NCI-H2227 (cell line): ENCODE results near the gene AGER.

ENCODE experiments used
- DNase-seq: peaks from one replicate; lab custom pipeline; 2025; ENCODE audit not compliant: unreplicated experiment; lab: John Stamatoyannopoulos, UW

Gene AGER

DNA sequence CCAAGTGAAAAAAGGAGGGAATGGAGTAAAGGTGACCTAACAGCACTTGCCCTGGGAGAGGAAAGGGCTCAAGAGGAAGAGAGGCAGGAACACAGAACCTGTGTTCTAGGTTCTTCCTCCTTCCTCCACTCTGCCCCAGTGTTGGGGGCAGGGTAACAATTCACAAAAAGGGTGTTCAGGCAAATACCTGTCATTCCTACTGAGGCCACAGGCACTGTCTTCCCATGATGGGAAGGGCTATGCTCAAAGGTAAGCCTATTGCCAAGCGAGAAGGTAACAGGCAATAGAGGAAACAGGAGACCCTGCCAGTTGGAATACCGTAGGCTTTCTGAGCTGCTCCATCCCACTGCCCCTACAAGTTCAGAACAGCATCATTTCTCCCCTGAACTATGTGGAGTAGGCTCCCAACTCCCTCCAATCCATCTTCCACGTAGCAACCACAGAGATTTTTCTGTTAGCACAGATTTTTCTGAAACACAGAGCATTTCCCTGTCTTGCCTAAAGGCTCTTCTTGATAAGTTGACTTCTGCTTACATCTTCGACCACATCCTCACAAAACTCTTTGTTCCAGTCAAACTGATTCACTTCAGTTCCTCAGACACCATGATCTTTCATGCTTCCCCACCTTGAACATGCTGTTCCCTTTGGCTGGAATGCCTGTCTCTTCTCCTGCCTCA is 10.9 kb downstream of the AGER start:
- no peak for DNase-seq

DNA sequence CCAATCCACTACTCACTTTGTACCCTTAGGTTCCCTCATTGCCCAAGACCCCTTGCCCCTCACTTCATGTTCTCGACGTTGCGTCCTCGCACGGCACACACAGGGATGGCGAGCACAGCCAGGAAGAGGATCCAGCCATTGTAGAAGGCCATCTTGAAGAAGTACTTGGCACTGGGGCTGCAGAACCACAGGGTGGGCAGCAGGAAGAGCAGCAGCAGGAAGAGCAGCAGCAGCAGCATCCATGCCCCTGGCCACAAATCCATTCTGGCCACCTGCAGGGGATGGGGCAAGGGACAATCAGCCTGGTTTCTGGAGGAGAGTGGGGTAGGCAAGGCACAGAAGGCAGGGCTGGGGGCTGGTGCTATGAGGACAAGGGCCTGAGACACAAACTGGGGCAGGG is 12.8 kb downstream of the AGER start:
- no peak for DNase-seq

DNA sequence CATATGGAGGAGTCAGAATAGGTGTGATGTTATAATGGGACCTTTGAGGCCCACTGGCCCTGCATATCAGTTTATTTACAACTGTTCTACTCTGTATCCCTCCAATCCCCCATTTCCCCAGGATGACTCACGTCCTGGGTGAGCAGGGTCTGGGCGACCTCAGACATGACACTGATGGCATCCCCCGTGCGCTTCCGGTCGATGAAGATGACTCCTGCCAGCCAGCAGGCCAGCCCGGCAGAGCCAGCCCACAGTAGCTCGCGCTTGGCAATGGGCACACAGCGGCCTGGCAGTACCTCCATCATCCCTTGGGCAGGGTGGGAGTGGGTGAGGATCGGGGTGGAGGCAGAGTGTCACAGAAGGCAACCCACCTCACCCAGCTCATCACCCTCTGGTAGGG is 13.8 kb downstream of the AGER start:
- DNase-seq: no peak

DNA sequence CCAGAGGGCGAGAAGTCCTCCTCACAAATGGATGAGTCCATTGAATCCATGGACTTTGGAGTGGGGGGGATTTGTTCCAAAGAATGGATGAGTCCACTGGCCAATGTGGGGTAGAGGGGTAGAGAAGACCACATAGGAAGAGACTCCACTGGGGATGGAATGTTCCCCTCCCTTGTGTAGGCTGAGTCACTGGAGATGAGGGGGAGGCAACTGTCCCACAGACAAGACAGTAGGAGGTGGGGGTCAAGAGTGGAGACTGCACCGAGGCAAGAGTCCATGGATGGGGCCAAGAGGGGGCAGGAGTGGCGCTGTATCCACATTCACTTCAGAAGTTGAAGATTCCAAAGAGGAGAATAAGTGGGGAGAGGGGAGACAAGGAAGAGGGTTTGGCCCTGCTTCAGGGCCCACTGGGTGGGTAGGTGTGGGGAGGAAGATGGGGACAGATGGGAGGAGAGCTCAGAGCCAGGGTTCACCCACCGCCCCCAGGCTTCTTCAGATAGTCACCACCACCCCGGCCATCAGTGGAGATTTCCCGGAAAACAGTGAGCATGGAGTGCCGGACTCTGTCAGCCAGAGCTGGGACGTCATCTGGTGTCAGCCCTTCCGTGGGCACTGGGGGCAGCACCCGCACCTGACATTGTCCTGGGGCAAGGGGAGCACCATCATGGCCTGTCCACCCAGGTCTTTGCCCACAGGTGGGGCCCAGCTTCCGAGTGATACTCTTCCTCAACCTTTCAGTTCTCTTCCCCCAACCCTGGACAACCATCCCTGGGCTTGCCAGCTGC is 15.1 kb downstream of the AGER start:
- no peak for DNase-seq

DNA sequence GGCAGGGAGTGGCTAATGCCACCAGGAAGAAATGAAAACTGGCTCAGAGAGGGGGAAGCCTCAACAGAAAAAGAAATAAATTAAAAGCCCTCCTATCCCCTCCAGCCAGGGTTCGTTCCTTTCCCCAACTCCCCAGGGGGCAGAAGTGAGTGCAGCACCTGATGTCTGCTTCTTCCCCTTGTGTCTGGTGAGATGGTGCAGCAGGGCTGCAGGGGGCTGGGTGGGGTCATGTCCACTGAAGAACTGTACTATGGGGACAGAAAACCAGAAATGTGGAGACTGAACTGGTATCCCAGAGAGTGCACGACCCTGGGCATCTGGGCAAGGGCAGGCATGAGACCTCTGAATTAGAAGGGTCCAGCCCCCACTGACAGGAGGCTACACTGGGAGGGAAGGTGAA is 15.7 kb downstream of the AGER start:
- no peak for DNase-seq

DNA sequence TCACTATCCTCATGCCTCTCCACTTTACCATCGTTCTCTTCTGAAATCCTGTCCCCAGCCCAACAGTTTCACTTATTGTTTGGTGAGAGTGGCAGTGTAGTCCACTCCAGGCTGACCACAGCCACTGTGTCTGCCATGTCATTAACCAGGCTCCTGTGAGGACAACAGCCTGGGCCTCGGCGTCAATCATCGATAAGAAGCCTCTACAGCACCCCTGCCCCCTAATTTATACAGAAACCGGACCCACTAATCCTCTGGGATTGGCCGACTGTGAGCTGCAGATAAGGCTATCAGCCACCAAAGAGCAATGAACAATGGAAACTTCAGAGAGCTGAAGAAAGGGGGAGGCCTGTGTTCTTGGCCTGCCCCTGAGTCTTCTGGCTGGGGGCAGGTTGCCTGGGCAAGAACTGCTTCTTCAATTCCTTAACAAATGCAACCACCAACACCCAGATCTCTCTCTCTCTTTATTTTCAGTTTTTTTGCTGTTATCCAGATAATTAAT is 16.2 kb downstream of the AGER start:
- no peak for DNase-seq

DNA sequence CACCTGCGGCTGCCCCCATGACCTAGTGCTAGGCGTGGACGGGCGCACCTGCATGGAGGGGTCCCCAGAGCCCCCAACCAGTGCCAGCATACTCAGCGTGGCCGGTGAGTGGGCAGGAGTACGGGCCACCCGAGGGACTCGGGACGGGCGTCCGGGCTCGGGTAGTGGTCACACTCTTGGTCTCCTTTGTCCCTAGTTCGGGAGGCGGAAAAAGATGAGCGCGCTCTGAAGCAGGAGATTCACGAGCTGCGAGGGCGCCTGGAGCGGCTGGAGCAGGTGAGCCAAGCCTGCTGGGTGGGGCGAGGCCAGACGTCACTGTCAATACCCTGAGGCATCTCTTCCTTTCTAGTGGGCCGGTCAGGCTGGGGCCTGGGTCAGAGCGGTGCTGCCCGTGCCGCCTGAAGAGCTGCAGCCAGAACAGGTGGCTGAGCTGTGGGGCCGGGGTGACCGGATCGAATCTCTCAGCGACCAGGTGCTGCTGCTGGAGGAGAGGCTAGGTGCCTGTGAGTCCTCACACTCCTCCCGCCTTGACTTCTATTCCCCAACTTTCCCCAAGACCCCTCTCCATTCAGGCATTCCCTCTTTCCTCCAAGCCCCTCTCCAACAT is 16.8 kb downstream of the AGER start:
- no peak for DNase-seq

DNA sequence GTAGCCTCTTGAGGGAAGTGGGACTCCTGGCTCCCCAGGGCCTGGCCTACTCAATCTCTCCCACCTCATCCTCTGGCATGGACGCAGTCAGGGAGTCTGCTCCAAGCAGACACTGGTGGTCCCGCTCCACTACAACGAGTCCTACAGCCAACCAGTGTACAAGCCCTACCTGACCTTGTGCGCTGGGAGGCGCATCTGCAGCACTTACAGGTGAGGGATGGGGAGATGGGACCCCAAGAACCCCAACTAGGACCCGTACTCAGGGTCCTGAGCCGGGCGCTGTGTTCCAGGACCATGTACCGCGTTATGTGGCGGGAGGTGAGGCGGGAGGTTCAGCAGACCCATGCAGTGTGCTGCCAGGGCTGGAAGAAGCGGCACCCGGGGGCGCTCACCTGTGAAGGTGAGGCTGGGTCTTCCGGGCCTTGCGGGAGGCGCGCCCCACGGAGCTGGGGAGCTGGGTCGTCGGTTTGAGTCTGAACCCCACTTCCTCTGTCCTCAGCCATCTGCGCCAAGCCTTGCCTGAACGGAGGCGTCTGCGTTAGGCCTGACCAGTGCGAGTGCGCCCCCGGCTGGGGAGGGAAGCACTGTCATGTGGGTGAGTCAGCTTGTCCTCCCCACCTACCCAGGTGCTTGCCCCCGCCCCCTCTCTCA is 17.5 kb downstream of the AGER start:
- DNase-seq: no peak

DNA sequence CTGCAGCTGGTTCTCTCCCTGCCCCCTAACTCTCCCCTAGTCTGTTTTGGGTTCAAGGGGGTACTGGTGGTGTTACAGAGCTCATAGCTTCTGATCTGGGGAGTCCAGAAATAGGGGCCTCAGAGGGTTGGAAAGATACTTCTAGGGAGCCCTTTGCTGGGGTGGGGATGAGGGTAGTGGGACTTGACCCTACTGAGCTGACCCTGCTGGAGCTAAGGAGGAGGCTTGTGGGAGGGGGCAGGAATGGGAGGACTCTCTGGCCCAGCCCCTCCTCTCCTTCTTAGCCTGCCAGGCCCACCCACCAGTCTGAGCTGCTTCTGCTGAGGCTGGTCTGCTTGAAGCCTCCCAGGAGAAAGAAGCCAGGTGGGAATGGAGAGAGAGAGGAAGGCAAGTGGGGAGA is 19.8 kb downstream of the AGER start, which contains the start of gene EGFL8:
Gene EGFL8, plus strand, starts transcription at position 301 of the 400 bp plus-strand sequence. CDS start 1,571 bp downstream, outside the sequence.
- DNase-seq: no peak

DNA sequence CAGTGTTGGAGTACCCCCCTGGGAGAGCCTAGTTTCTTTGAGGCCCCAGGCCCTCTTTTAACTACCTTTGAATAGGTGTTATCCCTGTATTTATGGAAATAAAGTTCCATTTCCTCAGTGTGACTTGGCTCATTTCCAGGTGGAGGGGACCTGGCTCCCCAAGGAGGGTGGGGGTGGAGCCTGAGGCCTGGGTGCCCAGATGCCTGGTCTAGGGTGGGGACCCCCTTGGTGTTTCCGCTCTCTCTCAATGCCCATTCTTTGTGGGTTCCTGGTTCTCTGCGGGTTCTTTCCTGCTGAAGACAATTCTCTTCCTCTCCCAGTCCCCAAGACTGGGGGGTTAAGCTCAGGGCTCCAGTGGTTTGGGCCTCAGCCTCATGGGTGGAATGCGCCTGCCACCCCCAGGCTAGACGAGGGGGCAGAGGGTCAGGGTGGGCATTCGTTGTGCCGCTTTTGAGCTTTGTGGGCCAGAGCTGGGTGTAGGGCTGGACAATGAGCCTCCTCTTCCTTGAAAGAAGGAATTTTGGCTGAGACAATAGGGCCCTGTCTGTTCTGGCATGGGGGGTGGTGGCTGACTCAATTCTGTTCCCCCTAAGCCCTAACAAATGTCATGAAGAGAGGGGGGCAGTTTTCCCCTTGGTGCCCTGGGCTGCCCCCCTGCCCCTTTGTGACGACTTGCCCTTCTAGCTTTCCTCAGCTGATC is 20.3 kb downstream of the AGER start:
- no peak for DNase-seq

DNA sequence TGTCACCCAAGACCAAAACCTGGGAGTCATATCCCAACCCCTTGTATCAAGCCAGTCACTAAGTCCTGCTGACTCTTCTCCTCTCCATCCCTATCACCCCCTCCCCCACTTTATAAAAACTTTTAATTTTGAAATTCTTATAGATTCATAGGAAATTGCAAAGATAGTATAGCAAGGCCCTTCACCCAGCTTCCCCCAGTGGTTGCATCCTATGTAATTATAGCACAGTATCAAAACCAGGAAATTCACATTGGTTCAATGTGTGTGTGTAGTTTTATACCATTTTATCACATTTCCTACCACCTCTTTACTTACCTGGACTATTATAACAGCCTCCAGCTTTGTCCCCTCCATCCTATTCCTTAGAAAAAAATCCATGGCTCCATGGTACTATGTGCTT is 26.0 kb downstream of the AGER start:
- DNase-seq: no peak

DNA sequence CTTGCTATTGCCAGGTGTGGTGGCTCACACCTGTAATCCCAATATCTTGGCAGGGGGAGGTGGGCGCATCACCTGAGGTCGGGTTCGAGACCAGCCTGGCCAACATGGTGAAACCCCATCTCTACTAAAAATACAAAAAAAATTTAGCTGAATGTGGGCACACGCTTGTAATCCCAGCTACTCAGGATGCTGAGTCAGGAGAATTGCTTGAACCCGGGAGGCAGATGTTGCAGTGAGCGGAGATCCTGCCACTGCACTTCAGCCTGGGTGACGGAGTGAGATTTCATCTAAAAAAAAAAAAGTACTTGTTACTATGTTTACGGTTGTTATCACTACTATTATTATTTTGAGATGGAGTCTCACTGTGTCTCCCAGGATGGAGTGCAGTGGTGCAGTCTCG is 27.2 kb downstream of the AGER start:
- DNase-seq: no peak

DNA sequence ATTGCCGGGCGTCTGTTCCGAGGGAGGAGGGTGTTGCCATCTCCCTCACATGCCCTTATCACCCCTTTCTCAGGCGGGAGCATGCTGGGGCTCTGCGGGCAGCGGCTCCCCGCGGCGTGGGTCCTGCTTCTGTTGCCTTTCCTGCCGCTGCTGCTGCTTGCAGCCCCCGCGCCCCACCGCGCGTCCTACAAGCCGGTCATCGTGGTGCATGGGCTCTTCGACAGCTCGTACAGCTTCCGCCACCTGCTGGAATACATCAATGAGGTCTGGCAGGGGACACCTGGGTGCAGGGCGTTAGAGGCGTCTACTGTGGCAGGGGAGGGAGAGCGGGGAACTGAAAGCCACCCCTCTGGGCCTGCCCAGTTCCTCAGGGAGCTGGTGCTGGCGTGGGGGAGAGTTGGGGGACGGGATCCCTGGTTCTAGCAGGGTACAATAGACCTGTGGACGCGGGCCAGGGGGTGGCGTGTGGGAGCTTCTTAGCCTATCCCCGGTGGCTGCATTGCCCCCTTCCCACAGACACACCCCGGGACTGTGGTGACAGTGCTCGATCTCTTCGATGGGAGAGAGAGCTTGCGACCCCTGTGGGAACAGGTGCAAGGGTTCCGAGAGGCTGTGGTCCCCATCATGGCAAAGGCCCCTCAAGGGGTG is 29.4 kb downstream of the AGER start:
- peak; percentile 74 for DNase-seq

DNA sequence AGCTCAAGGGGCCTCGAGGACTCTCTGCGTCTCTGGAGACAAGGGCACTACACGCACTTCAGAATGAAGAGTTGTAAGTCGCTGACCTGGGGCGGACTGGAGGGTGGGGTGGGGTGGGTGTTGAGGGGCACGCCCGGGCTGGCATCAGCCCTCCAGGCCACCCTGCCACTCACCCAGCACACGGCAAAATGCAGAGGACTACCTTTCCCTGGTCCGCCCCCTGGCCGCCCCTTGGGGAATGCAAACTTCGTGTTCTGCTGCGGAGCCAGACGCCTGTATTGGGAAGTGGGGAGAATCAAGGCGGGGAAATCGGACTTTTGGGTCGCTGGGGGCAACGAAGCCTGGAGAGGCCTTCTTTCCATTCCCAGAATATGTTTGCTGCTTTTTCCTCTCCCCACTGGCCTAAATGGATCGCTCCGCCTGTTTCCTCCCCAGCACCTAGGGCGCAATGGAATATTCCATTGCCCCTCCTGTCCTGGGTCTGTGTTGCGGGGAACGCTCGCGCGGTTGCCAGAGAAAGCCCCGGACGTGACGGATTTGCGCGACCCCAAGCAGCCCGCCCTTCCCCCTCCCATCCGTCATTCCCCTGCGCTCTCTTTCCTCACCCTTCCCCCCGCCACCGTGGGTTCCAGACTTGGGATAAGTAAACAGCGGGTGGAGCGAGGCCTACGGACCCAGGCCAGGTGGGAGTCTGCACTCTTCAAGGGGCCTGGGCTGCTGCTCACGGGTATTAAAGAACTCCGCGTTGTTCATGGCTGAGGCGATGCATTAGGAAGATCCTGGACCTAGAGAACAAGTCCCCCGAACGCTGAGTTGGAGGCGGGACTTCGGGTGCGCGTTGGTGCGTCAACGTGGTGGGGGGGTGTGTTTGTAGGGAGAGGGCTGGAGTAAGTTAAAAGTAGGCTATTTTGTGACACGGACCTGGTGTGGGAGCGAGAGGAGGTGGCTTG is 30.2 kb downstream of the AGER start, which contains the start of gene PPT2:
Gene PPT2, plus strand, starts transcription at position 578 of the 950 bp plus-strand sequence. CDS start 454 bp downstream, outside the sequence.
- DNase-seq: peak; percentile 94

DNA sequence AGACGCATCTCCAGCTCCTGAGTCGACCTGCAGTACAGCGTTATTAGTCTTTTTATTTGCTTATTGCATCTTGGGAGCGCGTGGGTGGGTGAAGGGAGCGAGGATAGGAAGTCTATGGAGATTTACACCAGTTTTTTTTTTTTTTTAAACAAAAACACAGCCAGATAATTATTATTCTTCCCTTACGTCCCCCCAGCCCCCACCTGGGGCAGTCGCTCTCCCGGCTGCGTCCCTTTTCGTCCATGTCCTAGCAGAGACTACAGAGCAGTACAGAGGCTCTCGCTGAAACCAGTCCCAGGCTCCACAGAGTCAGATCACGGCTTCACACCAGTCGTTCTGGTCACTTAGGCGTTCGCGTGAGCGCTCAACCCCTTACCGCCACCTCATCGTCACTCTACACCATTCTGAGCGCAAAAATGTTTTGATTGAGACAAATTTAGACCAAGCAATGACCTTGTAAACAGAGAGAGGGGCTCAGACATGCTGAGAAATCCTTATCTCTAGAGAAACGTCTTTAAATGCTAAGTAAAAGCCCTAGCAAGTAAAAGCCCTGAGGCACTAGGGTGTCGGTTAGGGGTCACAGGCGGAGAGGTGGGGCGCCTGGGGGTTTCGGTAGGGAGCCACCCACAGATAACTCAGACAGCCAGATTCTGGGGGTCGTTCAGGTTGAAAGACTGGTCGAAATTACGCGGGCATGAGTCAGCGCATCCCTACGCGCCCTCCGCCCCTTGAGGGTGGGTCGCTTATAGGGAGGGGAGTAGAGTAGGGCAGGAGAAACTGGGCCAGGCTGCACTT is 31.1 kb downstream of the AGER start:
- DNase-seq: peak; percentile 79

DNA sequence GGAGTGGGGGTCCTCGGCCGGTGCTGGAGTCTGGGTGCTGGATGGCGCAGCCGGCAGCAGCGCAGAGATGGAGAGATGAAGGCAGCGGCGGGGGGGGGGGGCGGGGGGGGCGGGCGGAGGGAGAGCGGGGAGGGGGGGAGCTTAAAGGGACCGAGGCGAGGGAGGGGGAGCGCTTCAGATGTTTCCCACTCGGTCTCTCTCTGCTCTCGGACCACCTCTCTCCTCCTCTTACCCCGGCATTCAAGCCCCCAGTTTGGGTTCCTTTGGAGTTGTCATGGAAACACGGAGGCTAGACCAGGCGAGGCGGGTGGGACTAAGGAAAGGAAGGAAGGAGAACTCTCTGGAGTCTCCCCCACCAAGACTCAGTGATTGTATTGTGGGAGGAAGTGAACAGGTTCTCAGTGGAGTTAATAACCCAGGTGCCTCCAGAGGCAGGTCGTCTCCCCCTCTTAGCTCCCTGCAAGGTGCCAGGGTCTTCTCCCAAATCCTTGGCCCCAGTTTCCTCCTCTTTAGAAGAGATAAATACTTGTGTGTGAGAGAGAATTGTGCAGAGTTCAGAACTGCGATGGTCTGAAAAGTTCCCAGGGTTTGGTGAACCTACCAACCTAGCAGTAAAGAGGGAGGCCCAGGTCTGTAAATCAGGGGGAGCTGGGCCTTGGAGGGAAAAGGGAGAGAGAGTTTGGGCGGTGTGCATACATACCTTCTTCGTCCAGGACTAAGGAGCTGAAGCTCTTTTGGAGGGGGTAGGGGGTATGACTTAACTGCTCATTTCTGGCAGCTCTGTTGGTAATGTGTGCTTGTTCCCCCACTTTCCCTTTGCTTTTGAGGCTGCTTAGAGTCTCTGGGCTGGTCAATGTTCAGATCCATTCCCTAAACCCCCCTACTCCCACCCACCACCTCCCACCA is 31.9 kb downstream of the AGER start, which contains the start of gene PRRT1:
Gene PRRT1, minus strand, starts transcription at position 77 of the 906 bp plus-strand sequence. CDS start 112 bp downstream, outside the sequence.
- DNase-seq: peak; percentile 53
